ENCODE measurements around the gene IFIT2.
A peak's percentile ranks its signal among the peaks of the same experiment; 100 is the strongest.
"Not testable (repeated sequence)": the region's sequence is repeated elsewhere in the genome, so short reads cannot be mapped to it uniquely, and the experiment has no call there.

IFIT2 gene, protein sequence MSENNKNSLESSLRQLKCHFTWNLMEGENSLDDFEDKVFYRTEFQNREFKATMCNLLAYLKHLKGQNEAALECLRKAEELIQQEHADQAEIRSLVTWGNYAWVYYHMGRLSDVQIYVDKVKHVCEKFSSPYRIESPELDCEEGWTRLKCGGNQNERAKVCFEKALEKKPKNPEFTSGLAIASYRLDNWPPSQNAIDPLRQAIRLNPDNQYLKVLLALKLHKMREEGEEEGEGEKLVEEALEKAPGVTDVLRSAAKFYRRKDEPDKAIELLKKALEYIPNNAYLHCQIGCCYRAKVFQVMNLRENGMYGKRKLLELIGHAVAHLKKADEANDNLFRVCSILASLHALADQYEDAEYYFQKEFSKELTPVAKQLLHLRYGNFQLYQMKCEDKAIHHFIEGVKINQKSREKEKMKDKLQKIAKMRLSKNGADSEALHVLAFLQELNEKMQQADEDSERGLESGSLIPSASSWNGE

DNA sequence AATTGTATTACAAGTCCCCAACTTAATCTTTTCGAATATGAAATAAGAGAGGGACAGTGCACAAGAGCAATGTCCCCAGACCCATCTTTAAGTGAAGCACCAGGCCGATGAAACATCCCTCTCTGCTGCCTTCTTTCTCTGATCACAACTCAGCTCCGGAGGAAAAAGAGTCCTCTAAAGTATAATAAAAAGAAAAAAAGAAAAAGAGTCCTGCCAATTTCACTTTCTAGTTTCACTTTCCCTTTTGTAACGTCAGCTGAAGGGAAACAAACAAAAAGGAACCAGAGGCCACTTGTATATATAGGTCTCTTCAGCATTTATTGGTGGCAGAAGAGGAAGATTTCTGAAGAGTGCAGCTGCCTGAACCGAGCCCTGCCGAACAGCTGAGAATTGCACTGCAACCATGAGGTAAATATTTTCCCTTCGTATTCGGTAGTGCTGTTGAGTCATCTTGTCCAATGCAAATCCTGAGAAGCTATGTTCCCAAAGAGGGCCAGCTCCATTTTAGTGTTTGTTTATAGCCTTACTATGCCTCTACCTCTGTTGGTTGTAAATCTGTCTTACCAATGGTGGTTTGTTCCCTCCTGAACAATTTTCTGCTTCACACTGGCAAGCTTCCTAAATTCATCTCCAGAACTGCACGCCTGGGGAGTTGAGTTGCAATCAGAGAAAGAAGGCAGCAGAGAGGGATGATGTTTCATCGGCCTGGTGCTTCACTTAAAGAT, at the start of gene IFIT2:
Gene IFIT2 (plus strand): TSS at position 326 of the 725 bp plus-strand sequence. CDS start 78 bp downstream, at position 404.
- DNase-seq = no peak

DNA sequence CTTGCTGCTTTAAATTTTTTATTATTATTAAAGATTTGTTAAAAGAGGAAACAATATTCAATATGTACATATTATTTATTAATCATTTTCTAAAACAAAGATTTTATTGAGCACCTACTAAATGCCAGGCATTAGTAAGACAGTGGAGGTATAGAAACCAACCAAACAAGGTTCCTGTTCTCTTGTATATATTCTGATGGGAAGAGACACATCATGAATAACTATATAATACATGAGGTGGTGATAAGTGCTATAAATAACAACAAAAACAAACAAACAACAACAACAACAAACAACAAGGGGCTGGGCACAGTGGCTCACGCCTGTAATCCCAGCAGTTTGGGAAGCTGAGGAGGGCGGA, 49.6 kb upstream of the IFIT2 start:
- DNase-seq = no peak

DNA sequence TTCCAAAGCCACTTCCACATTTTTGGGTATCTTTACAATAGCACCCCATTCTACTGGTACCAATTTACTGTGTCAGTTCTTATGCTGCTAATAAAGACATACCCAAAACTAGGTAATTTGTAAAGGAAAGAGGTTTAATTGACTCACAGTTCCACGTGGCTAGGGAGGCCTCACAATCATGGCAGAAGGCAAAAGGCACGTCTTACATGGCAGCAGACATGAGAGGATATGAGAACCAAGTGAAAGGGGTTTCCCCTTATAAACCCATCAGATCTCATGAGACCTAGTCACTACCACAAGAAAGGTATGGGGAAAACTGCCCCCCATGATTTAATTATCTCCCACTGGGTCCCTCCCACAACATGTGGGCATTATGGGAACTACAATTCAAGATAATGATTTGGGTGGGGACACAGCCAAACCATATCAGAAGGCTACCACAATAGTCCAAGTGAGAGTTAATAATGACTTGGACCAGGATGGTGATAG, 46.7 kb upstream of the IFIT2 start:
- not testable (repeated sequence) for DNase-seq

DNA sequence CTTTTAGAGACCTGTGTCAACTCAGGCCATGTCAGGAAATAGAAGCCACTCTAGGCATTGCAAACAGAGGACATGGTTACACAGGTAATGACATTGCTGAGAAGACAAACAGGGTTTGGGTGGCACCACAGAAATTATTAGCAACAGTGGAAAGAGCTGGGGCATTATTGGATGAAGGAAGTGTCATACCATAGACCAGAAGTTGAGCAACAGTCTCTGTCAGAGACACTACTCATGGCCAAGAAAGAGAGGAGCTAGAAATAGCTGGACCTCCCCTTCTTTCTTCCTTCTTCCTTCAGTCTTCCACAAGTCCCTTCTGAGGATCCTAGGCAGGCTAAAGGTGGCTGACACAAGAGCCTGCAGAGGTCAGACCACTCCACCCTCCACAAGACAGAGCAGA, 46.1 kb upstream of the IFIT2 start:
- DNase-seq = no peak

DNA sequence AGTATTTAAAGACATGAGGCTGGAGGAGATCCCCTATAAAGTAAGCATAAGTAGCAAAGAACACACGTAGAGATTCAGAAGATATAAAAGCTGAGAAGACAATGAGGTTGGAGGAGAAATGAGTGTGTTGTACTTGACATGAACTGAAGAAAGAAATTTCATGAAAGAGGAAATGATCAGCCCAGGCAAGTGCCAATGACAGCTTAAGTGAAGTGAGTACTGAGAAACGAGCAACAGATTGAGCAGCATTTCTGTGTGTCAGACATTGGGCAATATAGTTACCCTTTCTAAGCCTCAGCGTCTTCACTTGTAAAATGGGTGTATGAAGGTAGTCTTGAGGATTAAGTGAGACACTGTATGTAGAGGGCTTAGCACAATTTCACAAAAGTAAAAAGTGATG, 45.5 kb upstream of the IFIT2 start:
- no peak for DNase-seq

DNA sequence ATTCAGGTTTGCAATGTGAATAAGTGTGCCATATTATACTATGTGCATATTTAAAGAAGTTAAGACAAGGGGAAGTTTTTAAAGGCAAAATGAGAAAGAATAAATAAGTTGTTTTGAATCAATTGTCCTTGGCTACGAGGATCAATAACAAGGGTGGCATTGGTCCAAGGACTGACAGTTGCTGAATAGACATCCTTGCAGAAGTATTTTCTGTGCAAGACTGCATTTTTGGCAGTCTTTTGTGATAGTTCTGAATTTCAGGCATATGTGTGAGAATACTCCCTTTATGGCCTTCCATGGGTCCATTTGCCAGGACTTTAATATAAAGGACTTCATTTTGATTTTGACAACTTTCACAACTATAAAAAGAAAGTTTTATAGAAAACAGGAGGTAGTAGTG, 44.9 kb upstream of the IFIT2 start:
- DNase-seq = no peak

DNA sequence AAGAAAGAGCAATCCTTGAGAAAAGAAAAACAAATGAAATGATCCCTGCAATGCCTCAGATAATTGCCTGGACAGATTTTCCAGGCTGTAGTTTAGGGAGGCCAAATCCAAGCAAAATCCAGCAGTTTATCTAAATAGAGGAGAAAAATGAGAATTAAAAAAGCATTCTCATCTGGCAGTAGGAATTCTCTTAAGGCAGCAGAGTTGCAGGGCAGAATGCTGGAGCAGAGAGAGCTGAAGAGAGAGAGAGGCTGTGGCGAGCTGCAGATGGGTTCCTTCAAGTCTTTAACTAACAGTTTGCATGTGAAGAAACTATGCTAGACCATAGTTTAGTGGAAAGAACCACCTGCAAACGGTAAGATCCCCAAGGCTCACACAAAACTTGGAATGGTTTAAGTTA, 44.3 kb upstream of the IFIT2 start:
- no peak for DNase-seq

DNA sequence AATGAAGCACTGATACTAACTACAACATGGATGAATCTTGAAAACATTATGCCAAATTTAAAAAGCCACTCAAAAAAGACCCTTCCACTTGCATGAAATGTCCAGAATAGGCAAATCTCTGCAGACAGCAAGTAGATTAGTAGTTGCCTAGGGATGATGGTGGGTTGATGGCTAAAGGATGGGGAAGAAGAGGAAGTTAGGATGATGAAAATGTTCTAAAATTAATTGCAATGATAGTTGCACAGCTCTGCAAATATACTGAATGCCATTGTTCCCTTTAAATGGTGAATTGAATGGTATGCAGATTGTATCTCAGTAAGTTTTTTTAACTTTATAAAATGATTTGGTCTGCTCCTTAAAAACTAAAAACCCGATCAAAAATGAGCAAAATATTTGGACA, 43.0 kb upstream of the IFIT2 start:
- no peak for DNase-seq

DNA sequence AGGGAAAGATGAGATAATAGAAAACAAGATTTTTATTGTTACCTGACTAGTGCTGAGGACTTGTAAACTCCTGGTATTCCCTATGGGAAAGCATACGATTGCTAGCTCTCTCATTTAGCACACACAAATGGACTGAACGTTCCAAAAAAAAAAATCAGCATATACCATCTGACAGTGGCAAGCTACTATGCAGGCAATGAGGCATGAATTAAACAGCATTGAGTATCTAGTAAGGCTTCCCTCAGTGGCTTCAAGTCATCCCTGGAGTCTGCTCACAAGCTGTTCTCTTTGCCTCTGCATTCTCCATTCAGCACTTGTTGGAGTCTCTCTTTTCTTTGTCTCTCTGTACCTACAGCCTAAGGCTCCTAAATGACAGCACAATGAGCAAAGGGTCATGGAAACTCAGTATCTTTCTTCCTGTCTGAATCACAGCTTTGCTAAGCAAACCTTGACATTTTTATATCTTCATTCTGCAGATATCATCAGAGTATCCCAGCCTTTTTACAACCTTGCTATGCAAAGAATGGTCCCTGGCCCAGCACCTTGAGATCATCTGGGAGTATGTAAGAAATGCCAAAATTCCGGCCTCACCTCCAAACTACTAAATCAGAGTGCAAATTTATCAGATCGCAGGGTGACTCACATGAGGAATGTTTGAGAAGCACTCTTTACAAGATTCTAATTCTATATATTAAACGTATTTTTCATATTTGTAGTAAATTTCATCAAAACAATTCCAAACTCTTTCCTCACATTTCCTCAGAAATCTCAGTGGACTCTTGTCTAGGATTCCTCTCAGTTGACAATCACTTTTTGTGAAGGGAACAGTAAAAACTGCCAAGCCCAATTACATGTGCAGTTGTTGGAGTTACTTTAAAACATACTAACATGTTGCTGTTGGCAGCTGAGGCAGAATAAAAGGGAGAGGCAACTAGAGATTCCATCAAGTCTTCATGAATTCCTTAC, 39.5 kb upstream of the IFIT2 start:
- DNase-seq = no peak

DNA sequence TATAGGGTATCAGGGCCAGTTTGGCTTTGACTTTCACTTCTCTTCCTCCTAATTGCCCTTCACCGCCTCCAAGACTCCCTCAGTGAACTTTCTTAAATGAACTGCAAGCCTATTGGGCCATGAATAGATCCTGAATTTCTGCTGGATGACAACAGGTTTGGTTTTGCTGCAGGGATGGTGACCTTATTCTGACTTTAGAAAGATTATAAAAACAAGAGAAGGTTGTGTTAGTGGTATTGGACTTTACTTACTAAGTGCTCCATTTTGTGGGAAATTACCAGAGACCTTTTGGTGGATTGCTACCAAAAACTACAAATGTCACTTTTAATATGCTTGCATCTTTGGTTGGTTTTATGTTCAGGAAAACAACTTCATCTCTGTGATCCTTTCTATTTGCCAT, 38.8 kb upstream of the IFIT2 start:
- no peak for DNase-seq

DNA sequence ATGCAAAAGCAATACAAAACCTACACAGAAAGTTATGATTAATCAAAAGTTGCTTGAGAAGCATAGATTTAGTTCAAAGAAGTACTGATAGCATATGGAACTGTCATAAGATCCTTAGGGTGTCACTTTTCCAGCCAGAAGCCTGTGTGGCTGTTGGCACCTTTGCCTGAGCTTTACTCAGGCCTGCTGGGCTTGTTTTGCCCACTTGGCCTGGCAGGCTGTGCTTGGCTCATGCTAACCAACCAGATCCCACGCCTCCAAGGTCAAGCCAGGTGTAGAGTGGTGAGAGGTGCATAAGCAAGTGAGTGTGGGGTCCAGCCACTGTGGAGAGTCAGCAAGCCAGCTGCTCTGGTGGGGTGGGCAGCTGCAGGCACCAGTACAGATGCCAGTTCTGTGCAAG, 38.3 kb upstream of the IFIT2 start:
- no peak for DNase-seq

DNA sequence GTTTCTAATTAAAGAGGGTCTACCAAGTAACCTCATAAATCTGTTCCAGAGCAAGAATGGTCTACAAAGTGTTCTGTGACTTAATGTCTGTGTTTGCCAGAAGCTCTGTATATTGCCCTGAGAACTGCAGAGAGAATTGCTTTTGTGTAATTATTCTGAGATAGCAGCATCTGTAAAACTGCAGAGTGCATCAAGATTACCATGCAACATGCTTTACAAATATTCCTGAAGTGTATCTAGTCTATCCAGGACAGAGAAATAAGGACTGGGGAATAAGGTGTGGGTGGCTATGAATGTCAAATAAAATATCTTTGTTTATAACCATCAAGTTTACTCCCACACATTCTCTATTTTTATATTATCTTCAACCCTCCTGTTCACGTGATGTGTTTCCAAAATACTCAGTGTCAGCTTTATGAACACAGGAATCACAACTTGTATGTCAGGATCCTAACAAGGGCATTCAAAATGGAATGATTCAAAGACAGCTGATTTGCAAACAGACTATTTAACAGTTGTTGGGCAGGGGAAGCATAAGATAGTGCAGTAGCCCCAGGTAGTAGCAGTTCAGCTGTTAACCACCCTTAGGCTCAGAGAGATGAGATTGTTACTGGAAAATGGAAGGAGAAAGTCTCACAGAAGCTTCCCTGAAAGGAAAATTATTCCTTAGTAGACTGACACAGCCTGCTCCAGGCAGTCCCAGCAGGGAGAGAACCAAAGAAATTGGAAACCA, 35.0 kb upstream of the IFIT2 start:
- DNase-seq = no peak

DNA sequence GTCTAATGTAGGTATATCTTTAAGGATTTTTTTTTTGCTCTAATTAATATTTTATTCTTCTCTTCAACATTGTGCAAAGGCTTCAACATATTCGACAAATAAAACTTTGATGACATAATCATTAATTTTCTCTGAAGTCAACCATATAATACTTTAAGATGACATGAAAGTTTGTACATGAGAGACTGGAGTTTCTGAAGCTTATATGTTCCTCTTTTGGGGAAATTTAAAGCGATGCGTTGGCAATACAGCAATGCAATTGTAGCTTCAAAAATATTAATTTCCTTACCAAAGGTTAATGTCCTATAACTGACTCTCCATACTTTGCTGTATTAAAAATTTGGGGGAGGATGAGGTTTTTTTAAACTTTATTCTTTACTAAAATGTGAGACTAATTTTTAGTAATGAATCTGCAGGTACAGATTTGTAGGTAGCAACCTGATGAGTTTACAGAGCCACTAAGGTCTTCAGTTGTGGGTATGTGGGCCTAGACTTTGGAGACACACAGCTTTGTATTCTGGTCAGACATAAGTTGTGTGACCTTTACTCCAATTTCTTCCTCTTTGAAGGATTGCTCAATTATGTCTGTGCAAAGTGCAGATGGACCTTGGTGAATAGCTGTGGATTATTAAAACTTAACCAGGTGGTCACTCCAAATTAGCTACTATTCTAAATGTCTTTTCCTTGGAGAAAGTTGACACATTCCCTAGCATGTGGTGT, 32.3 kb upstream of the IFIT2 start:
- no peak for DNase-seq

DNA sequence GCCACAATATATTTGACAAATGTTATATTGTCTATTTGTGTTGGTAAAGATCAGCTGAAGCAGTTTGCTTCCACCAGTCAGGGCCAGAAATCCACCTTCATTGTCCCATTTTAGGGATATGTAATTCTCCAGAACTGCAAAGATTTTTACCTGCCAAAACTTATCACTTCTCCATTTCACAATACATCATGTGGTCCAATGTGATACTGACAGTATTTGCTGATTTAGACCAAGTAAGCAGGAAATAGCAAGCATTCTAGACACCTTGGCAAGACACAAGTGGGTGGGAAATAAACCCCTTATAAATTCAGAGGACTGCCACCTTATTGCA, 31.7 kb upstream of the IFIT2 start:
- no peak for DNase-seq

DNA sequence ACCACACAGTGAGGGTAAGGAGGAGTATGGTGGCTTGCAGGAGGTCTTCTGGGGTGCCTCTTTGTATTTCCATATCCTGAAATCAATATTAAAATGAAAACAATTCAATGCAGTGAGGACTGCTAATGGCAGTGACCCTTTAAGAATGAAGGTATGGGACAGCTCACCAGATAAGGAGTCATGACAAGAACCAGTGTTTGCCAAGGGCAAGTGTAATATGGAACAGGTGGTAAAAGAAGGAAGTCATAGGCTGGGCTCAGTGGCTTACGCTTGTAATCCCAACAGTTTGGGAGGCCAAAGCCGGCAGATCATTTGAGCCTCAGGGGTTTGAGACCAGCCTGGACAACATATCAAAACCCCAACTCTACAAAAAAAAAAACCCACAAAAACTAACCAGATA, 30.3 kb upstream of the IFIT2 start:
- DNase-seq = no peak

DNA sequence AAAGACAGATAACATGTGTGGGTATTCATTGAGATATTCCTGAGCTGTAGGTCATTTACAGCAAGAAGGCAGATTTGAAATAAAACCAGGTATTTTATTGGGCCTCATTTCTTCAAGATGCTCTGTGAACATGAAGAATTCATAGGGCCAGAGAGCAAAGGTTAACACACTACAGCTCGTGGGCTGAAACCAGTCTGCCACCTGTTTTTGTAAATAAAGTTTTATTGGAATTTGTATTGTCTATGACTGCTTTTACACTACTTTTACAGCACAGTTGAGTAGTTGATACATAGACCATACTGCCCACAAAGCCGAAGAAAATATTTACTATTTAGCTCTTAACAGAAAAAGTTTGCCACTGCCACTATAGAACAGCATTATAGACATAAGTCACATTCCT, 28.2 kb upstream of the IFIT2 start:
- DNase-seq = no peak

DNA sequence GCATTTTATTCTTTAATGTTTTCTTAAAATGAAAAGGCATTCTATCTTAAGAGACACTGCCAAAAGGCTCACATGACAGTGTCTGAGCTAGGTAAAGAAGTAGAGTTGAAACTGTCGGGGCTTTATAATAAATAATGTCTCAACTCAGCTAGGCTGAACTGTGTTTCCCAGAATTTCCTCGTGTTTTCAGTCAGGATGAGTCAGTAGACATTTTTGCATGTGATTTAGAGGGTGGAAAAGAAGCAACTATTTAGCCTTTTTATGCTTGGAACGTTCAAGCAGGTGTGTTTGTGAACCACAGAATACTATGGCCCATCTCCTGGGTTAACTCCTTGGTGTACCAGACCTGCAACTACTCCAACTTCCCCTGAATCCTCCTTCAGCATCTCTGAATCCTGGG, 26.9 kb upstream of the IFIT2 start:
- no peak for DNase-seq

DNA sequence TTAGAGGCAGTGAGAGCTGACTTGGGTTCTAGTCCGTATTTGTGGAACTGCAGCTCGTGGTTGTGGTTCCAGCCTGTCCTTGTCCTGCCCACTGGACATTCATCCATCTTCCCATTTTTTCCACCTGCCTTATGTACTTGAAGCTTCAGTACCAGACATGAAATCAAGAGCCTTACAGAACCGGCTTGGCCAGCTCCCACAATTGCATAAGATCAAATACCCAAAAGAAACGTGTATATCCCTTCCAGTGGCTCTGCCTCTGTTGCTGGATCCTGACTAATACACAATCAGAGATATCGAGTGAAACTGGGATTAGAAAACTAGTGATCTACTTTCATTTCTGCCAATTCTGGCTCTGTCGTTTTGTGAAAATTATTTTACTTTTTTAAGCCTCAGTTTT, 26.5 kb upstream of the IFIT2 start:
- DNase-seq = no peak

DNA sequence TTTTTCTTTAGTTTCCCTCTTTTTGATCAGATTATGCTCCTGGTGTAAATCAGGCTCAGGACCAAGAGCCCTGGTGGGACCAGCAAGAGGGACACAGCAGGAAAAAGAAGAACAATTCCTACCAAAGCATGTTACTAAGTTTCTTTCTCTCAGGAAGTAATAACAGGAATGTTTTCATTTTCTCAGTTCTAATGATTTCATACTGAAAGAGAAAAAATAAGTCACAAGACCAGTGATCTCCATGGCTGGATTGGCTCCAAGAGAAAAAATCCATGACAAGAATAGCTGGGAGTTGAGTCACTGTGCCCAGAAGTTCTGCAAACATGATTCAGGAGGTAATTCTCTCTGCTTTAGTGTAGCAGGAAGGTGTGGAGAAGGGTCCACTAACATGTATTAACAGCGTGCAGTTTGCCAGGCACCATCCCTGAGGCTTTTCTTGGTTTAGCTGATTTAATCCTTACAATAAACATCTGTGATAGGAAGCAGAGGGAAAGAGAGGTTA, 23.8 kb upstream of the IFIT2 start:
- DNase-seq = peak; percentile 82

DNA sequence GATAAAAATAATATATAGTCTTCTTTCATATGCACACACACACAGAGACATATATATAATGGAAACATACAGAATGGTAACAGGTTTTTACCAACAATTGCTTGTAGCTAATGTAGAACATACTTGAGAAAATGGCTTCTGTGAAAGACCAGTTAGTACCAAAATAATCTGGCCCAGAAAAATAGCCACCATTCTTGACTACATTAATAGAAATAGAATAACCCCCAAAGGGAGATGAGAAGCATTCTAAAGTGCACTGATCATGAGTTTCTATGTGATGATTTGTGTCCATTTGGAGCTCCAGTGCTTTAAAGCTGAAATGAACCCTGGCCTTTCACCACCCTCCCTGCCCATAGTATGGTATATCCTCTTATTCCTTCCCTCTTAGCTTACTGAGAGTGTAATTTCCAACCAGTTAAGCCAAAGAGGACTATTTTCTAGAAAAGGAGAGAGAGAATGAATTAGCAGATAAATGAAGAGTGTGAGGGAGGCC, 22.9 kb upstream of the IFIT2 start:
- no peak for DNase-seq

DNA sequence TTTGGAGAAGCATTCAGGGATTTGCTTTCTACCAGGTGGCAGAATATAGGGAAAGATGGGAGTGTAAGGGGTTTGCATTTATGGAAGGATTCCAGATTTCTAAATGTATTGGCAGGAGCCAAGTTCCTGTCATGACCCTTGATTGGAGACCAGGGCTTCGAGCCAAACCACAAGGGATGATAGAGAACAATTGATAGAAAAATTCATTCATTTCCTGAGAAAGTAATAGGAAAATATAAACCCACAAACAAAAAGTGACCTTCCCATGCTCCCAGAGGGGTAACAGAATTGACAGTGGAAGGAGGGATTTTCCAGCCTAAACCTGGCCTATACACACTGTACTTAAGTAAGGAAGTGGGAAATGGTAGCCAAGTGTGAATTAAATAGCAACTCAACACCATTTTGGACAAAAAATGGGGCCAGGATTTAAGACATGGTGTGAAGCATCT, 22.4 kb upstream of the IFIT2 start:
- DNase-seq = no peak
